ENCODE data around the gene ZBBX.

The ZBBX gene

GRCh38 chr3:167209011-167209410, 171.1 kb downstream of the ZBBX start:
- Histone ChIP-seq H3K36me3 (ENCODE audit: insufficient read depth, low read depth, low read length) (no peaks in the 10 kb centered on the region), H3K4me1 (ENCODE audit: insufficient read depth, low read length) (no peaks in the 10 kb centered on the region), H3K9me3 (ENCODE audit: insufficient read depth, low read depth, low read length) (no peaks in the 10 kb centered on the region), H3K9ac (ENCODE audit: low read depth, low read length) (no peak overlapping the region), H3K27me3 (ENCODE audit: insufficient read depth, low read length) (no peaks in the 10 kb centered on the region), H3K4me3 (ENCODE audit: low read length) (no peak overlapping the region), H3K27ac (ENCODE audit: low read length) (no peak overlapping the region)

GRCh38 chr3:167203062-167203461, 177.0 kb downstream of the ZBBX start:
- no peaks in the 10 kb centered on the region for H3K4me1 ChIP-seq (ENCODE audit: insufficient read depth, low read length)
- no peaks in the 10 kb centered on the region for H3K27me3 ChIP-seq (ENCODE audit: insufficient read depth, low read length)
- no peaks in the 10 kb centered on the region for H3K36me3 ChIP-seq (ENCODE audit: insufficient read depth, low read depth, low read length)
- no peak overlapping the region for H3K9ac ChIP-seq (ENCODE audit: low read depth, low read length)
- H3K27ac ChIP-seq (ENCODE audit: low read length), result no peak overlapping the region
- H3K9me3 ChIP-seq (ENCODE audit: insufficient read depth, low read depth, low read length), result no peaks in the 10 kb centered on the region
- H3K4me3 ChIP-seq (ENCODE audit: low read length), result no peak overlapping the region

- H3K4me3 ChIP-seq (ENCODE audit: low read length), result no peak overlapping the region
- no peak overlapping the region for H3K27ac ChIP-seq (ENCODE audit: low read length)
- no peaks in the 10 kb centered on the region for H3K27me3 ChIP-seq (ENCODE audit: insufficient read depth, low read length)
- H3K4me1 ChIP-seq (ENCODE audit: insufficient read depth, low read length), result no peaks in the 10 kb centered on the region
- H3K9ac ChIP-seq (ENCODE audit: low read depth, low read length), result no peak overlapping the region
- no peaks in the 10 kb centered on the region for H3K9me3 ChIP-seq (ENCODE audit: insufficient read depth, low read depth, low read length)
- no peaks in the 10 kb centered on the region for H3K36me3 ChIP-seq (ENCODE audit: insufficient read depth, low read depth, low read length)
Measured at GRCh38 chr3:167198949-167199600, 181.0 kb downstream of the ZBBX start.

Data from iPS-20b (cell line).